C4-2B (cell line): ENCODE data around the gene MBOAT2.

Source experiments
- CTCF ChIP-seq: fragments of 450-650 bp; conservative IDR thresholded peaks from 2 replicates; pipeline ENCODE4 v1.5.1; 2017; ENCODE audit warnings: mild to moderate bottlenecking
- ZFX ChIP-seq: fragments of 450-650 bp; IDR thresholded peaks from 2 replicates; pipeline ENCODE4 v1.6.1; 2017

GRCh38 chr2:8992643-8993042, 10.8 kb downstream of the MBOAT2 start:
- no peak for TF ChIP-seq CTCF
- TF ChIP-seq ZFX = no peak
